ENCODE data around the gene CFAP54. TPM values are rescaled to one million over a fixed set of nuclear protein-coding genes. Genes with fewer than 3 reads are reported as not detected.

Gene CFAP54
- polyA plus RNA-seq, 1 of the 3 experiments (the other 2 are of a cell fraction), result 0.87 TPM

- ChIA-PET CTCF (no interaction called here), POLR2A (no interaction called here)
- no peak overlapping the region for H3K4me2 ChIP-seq
- H3K4me1 ChIP-seq (ENCODE audit: control insufficient read depth in 1 of 2, insufficient read depth in 2 of 2, low read depth in 1 of 2, low read length in 1 of 2), result peaks cover 0 to 4% of the 10 kb centered on the region in 2 experiments; a peak in 1 of 4 replicates
- no peak overlapping the region for H2AFZ ChIP-seq (ENCODE audit: low read depth)
- no peaks in the 10 kb centered on the region for H3K36me3 ChIP-seq (replicated peaks in 1 of 2; ENCODE audit: control insufficient read depth in 1 of 2, insufficient read depth in 2 of 2, low read length in 1 of 2)
- no peaks in the 10 kb centered on the region for H4K20me1 ChIP-seq (ENCODE audit: insufficient read depth)
- no peak overlapping the region for H3K9ac ChIP-seq
- H3K9me2 ChIP-seq, result no peaks in the 10 kb centered on the region
- no peak for TF ChIP-seq FOXJ3 (CRISPR knock-in tag; IDR thresholded peaks at IDR 0.05)
- TF ChIP-seq POLR2AphosphoS5 (IDR thresholded peaks at IDR 0.05; ENCODE audit: low read depth, low read length), result no peak
- TF ChIP-seq JUND (IDR thresholded peaks at IDR 0.05), result no peak
- no peak for TF ChIP-seq YY1 (IDR thresholded peaks at IDR 0.05; ENCODE audit: low read depth)
- TF ChIP-seq RCOR1 (IDR thresholded peaks at IDR 0.05; ENCODE audit: low read length), result no peak
- no peak for TF ChIP-seq NFIC (IDR thresholded peaks at IDR 0.05; ENCODE audit: borderline replicate concordance)
- TF ChIP-seq, protein P1, sequence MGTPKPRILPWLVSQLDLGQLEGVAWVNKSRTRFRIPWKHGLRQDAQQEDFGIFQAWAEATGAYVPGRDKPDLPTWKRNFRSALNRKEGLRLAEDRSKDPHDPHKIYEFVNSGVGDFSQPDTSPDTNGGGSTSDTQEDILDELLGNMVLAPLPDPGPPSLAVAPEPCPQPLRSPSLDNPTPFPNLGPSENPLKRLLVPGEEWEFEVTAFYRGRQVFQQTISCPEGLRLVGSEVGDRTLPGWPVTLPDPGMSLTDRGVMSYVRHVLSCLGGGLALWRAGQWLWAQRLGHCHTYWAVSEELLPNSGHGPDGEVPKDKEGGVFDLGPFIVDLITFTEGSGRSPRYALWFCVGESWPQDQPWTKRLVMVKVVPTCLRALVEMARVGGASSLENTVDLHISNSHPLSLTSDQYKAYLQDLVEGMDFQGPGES (IDR thresholded peaks at IDR 0.05; ENCODE audit: low read depth, low read length), result no peak
- no peak for TF ChIP-seq SIN3A (IDR thresholded peaks at IDR 0.05; ENCODE audit: borderline replicate concordance, low read depth, low read length)
- TF ChIP-seq RFX5 (IDR thresholded peaks at IDR 0.05; ENCODE audit: low read length), result no peak
- no peak for TF ChIP-seq EP300 (IDR thresholded peaks at IDR 0.05; ENCODE audit: borderline replicate concordance in 1 of 2, low read depth in 1 of 2, low read length in 1 of 2)
- TF ChIP-seq, protein P2, sequence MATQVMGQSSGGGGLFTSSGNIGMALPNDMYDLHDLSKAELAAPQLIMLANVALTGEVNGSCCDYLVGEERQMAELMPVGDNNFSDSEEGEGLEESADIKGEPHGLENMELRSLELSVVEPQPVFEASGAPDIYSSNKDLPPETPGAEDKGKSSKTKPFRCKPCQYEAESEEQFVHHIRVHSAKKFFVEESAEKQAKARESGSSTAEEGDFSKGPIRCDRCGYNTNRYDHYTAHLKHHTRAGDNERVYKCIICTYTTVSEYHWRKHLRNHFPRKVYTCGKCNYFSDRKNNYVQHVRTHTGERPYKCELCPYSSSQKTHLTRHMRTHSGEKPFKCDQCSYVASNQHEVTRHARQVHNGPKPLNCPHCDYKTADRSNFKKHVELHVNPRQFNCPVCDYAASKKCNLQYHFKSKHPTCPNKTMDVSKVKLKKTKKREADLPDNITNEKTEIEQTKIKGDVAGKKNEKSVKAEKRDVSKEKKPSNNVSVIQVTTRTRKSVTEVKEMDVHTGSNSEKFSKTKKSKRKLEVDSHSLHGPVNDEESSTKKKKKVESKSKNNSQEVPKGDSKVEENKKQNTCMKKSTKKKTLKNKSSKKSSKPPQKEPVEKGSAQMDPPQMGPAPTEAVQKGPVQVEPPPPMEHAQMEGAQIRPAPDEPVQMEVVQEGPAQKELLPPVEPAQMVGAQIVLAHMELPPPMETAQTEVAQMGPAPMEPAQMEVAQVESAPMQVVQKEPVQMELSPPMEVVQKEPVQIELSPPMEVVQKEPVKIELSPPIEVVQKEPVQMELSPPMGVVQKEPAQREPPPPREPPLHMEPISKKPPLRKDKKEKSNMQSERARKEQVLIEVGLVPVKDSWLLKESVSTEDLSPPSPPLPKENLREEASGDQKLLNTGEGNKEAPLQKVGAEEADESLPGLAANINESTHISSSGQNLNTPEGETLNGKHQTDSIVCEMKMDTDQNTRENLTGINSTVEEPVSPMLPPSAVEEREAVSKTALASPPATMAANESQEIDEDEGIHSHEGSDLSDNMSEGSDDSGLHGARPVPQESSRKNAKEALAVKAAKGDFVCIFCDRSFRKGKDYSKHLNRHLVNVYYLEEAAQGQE (IDR thresholded peaks at IDR 0.05; ENCODE audit: low read depth, low read length), result no peak
- no peak for TF ChIP-seq MXI1 (IDR thresholded peaks at IDR 0.05; ENCODE audit: low read depth, low read length)
- no peak for TF ChIP-seq PBX3 (IDR thresholded peaks at IDR 0.05)
- TF ChIP-seq FOSL2 (IDR thresholded peaks at IDR 0.05; ENCODE audit: borderline replicate concordance, low read depth), result no peak
- TF ChIP-seq USF1 (IDR thresholded peaks at IDR 0.05; ENCODE audit: borderline replicate concordance, low read depth), result no peak
- TF ChIP-seq GATA2 (CRISPR knock-in tag; IDR thresholded peaks at IDR 0.05), result no peak
- no peak for TF ChIP-seq MAX (IDR thresholded peaks at IDR 0.05; ENCODE audit: low read depth)
- no peak for TF ChIP-seq RAD21 (IDR thresholded peaks at IDR 0.05; ENCODE audit: low read length)
- TF ChIP-seq CTCF (IDR thresholded peaks at IDR 0.05), result no peak
- TF ChIP-seq TEAD4 (IDR thresholded peaks at IDR 0.05; ENCODE audit: borderline replicate concordance, insufficient read depth), result no peak
- H3K27ac ChIP-seq (ENCODE audit: low read depth in 2 of 2, low read length in 1 of 2), result no peak overlapping the region
- H3K27me3 ChIP-seq (ENCODE audit: insufficient read depth), result no peaks in the 10 kb centered on the region
- WGBS (ENCODE audit: low lambda C conversion rate), result 66% methylated on average over 2 of the region's 2 CpGs
- no peak overlapping the region for H3K4me3 ChIP-seq (ENCODE audit: low read depth in 2 of 2, low read length in 1 of 2)
- no peaks in the 10 kb centered on the region for H3K9me3 ChIP-seq
- H3K79me2 ChIP-seq (ENCODE audit: insufficient read depth), result no peaks in the 10 kb centered on the region
- DNase-seq, result no peak
- H3F3A ChIP-seq (replicated peaks; ENCODE audit: insufficient read depth), result no peaks in the 10 kb centered on the region
These were observed 384.8 kb downstream of the CFAP54 start for GRCh38 chr12:96874211-96874610.
